Psoas muscle (tissue), 8 donors: ENCODE measurements around the gene BAZ2B. TPM values are rescaled to one million over a fixed set of nuclear protein-coding genes. Genes with fewer than 3 reads are reported as not detected.

Source experiments
- ATAC-seq, 4 donors: fragments of 200-7000 bp; cut with Tn5 transposase; one replicate each; pipeline ENCODE4 v1.9.1; 2020; ENCODE audit warnings: moderate library complexity in 3 of 4, mild to moderate bottlenecking in 2 of 4
- DNase-seq, 2 donors: peaks; one replicate each; pipeline ENCODE4 v3.0.0-alpha.2; 2020
- H3K27ac ChIP-seq: fragments of 200-600 bp; one replicate; pipeline ENCODE4 v1.8.0; 2022
- H3K27me3 ChIP-seq, 3 donors: fragments of 200-600 bp in 1 of 3; one replicate each; pipeline versions ENCODE4 v1.6.1 to v1.8.0; 2013 to 2022; ENCODE audit warnings: low read length in 2 of 3, mild to moderate bottlenecking in 2 of 3, moderate library complexity in 1 of 3; ENCODE audit not compliant: insufficient read depth in 3 of 3
- H3K36me3 ChIP-seq, 2 donors: fragments of 200-600 bp in 1 of 2; one replicate each; pipeline versions ENCODE4 v1.6.1 to v1.8.0; 2013 to 2022; ENCODE audit warnings: low read depth in 1 of 2, mild to moderate bottlenecking in 1 of 2, moderate library complexity in 1 of 2; ENCODE audit not compliant: insufficient read depth in 1 of 2
- H3K4me1 ChIP-seq: fragments of 200-600 bp; one replicate; pipeline ENCODE4 v1.8.0; 2022
- H3K4me3 ChIP-seq: fragments of 200-600 bp; one replicate; pipeline ENCODE4 v1.8.0; 2022; ENCODE audit warnings: mild to moderate bottlenecking
- H3K9me3 ChIP-seq: fragments of 200-600 bp; one replicate; pipeline ENCODE4 v1.8.0; 2022
- WGBS, 3 donors: extraction: QIAGEN DNeasy Blood & Tissue Kit; methylation state at CpG; one replicate each; pipeline versions ENCODE4 v1.1.6 to v1.1.7; 2013; 5-methylcytosine and 5-hydroxymethylcytosine counted together
- intact Hi-C, 2 donors: fragments of 100-400 bp; cut with DNase I; formaldehyde crosslinking; loops; one replicate each; pipeline versions ENCODE4 v1.11.0 to v1.14.2; 2022
- polyA plus RNA-seq, 3 donors: library from polyadenylated mRNA; stranded (reverse); fragments of 200-250 nt; gene quantifications; one replicate each; pipeline ENCODE4 v1.2.3, GENCODE V29; 2013
- total RNA-seq, 4 donors: library from RNA; stranded (reverse); fragmentation: NEBNext Ultra II Directional in 2 of 4; extraction: Animal tissue kit (Norgen Biotek cat#: 25700) in 2 of 4; gene quantifications; one replicate each; pipeline versions ENCODE4 v1.2.1 to v1.2.4, GENCODE V29; 2021 to 2023
- TF ChIP-seq, protein P1 (sequence below): fragments of 200-600 bp; IDR thresholded peaks from one replicate; pipeline ENCODE4 v1.8.0; 2022; ENCODE audit warnings: antibody characterized with exemption
- donor health status: healthy with polysubstance abuse.
- donor health status: DM: no; HTN: no; CAD: no; lungs with moderate emphysema.
- donor health status: Bipolar disorder and iron deficiency.
- donor health status: healthy.
- donor health status: DM: yes; HTN: yes; CAD: no.
- donor health status: DM: no; HTN: no; CAD: no.
- donor health status: DM: no; HTN: no; CAD: no.
- donor health status: DM: yes; HTN: yes; CAD: no.

The BAZ2B gene
- total and polyA plus RNA-seq, 7 donors = 7.5 to 27.0 (median 22.7) TPM

DNA sequence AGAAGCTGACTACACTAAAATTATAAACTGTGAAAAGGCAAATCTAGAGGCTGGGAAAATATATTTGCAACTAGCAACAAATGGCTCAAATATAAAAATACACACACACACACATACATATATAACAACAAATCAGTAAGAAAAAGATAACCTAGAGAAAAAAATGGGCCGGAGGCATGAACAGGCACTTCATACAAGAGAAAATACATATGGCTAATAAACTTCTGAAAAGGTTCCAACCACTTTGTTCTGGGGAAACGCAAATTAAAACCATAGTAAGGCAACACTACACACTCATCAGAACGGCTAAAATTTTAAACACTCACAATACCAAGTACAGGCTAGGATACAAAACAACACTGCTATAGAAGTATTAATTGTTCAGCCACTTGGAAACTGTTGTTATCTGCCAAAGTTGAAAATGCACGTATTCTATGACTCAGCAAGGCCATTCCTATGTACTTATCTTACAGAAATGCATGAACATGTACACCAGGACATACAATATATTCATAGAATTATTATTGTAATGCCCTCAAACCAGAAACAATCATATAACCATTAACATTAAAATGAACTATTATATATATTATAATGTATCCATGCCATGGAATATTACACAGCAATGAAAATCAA lies 345.5 kb downstream of the BAZ2B start:
- WGBS, 3 donors = 97 to 98% (median 97%) methylated on average over 4 of the region's 4 CpGs
- Histone ChIP-seq H3K36me3 (peaks cover 0 to 26% of the 10 kb centered on the region in 2 donors), H3K4me3 (no peak overlapping the region), H3K27me3 (no peaks in the 10 kb centered on the region), H3K9me3 (no peaks in the 10 kb centered on the region), H3K4me1 (no peaks in the 10 kb centered on the region), H3K27ac (no peak overlapping the region)
- intact Hi-C loops = no loop called here
- ATAC-seq = no peak
- TF ChIP-seq, protein P1, sequence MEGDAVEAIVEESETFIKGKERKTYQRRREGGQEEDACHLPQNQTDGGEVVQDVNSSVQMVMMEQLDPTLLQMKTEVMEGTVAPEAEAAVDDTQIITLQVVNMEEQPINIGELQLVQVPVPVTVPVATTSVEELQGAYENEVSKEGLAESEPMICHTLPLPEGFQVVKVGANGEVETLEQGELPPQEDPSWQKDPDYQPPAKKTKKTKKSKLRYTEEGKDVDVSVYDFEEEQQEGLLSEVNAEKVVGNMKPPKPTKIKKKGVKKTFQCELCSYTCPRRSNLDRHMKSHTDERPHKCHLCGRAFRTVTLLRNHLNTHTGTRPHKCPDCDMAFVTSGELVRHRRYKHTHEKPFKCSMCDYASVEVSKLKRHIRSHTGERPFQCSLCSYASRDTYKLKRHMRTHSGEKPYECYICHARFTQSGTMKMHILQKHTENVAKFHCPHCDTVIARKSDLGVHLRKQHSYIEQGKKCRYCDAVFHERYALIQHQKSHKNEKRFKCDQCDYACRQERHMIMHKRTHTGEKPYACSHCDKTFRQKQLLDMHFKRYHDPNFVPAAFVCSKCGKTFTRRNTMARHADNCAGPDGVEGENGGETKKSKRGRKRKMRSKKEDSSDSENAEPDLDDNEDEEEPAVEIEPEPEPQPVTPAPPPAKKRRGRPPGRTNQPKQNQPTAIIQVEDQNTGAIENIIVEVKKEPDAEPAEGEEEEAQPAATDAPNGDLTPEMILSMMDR = no peak
- DNase-seq = no peak

Other genes starting within 250 kb of the BAZ2B start
- gene MARCHF7, start 96.0 kb upstream of the BAZ2B start, total RNA-seq = 100 to 1,000 TPM in 1 of 4 donors, 10 to 100 TPM in 3; 72.6 to 104 (median 89.0) TPM
- 10 to 100 TPM; 51.2 to 97.7 (median 58.6) TPM for gene MARCHF7, start 96.0 kb upstream of the BAZ2B start, polyA plus RNA-seq
- gene CD302, start 181.7 kb upstream of the BAZ2B start, total RNA-seq = 1 to 10 TPM; 4.6 to 7.5 (median 5.3) TPM
- gene CD302, start 181.7 kb upstream of the BAZ2B start, polyA plus RNA-seq = 1 to 10 TPM; 2.7 to 3.1 (median 3.1) TPM